Astrocyte (in vitro differentiated cells and primary cell): ENCODE data around the gene RASA4B.
"Not testable (repeated sequence)": the region's sequence is repeated elsewhere in the genome, so short reads cannot be mapped to it uniquely, and the experiment has no call there.

ENCODE experiments used
- EZH2 ChIP-seq: IDR thresholded peaks from 2 replicates; pipeline ENCODE4 v1.6.1; 2012; ENCODE audit warnings: mild to moderate bottlenecking, low read length, inconsistent platforms; ENCODE audit not compliant: insufficient read depth
- TF ChIP-seq, protein P1 (sequence below): IDR thresholded peaks from 2 replicates; pipeline ENCODE4 v1.5.1; 2011; ENCODE audit warnings: low read depth, mild to moderate bottlenecking, inconsistent platforms, low read length, moderate library complexity; ENCODE audit not compliant: insufficient read depth

DNA sequence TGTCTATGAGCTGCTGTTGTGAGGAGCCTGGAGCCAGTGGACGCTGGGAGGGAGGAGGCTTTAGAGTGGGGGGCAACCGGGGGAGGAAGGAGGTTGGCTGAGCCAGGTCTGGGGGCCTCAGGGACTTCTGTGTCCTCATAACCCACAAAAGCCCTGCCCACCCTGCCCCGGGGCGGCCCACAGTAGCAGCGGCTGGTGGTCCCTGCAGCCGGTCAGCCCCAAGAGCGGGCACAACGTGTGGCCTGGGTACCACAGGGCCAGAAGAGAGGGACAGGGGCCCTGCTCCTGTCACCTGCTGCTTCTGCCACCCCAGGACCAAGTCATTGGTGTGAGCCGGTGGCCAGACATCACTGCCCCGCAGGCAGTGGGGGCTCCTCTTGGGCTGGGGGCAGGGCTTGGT lies 35.6 kb downstream of the RASA4B start:
- TF ChIP-seq, protein P1, sequence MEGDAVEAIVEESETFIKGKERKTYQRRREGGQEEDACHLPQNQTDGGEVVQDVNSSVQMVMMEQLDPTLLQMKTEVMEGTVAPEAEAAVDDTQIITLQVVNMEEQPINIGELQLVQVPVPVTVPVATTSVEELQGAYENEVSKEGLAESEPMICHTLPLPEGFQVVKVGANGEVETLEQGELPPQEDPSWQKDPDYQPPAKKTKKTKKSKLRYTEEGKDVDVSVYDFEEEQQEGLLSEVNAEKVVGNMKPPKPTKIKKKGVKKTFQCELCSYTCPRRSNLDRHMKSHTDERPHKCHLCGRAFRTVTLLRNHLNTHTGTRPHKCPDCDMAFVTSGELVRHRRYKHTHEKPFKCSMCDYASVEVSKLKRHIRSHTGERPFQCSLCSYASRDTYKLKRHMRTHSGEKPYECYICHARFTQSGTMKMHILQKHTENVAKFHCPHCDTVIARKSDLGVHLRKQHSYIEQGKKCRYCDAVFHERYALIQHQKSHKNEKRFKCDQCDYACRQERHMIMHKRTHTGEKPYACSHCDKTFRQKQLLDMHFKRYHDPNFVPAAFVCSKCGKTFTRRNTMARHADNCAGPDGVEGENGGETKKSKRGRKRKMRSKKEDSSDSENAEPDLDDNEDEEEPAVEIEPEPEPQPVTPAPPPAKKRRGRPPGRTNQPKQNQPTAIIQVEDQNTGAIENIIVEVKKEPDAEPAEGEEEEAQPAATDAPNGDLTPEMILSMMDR, result not testable (repeated sequence)
- TF ChIP-seq EZH2, result not testable (repeated sequence)
